OCI-LY7 (cell line): ENCODE data around the gene ARMC9. TPM values are rescaled to one million over a fixed set of nuclear protein-coding genes. Genes with fewer than 3 reads are reported as not detected.

Experiments used
- BruUV-seq: library from RNA; stranded (reverse); fragments of 400-500 nt; replicated peaks from 2 replicates; lab custom pipeline; 2021; lab: Mats Ljungman, UMichigan
- CTCF ChIA-PET: fragments of 300-600 bp; sonication (Branson Sonifier 250); formaldehyde crosslinking; loops from one replicate; lab custom pipeline; 2022; ENCODE audit warnings: antibody characterized with exemption; ENCODE audit not compliant: unreplicated experiment; lab: Charles Lee
- POLR2A ChIA-PET: fragments of 300-600 bp; sonication (Branson Sonifier 250); formaldehyde crosslinking; loops from one replicate; lab custom pipeline; 2022; ENCODE audit warnings: antibody characterized with exemption; lab: Charles Lee
- DNase-seq: peaks from one replicate; pipeline ENCODE4 v3.0.0-alpha.2; 2015; ENCODE audit warnings: low spot score
- H2AFZ ChIP-seq: fragments of 200-600 bp; sonication (generic), shearing (Covaris generic); 2 replicates; pipeline ENCODE4 v1.6.1; 2014; ENCODE audit warnings: mild to moderate bottlenecking, antibody characterized with exemption, low read length, moderate library complexity
- H3K27ac ChIP-seq: fragments of 200-600 bp; sonication (generic); 2 replicates; pipeline ENCODE4 v1.5.1; 2014; ENCODE audit warnings: mixed run types, low read depth, mild to moderate bottlenecking, moderate library complexity, low read length, inconsistent platforms; ENCODE audit not compliant: poor library complexity, severe bottlenecking
- H3K36me3 ChIP-seq: fragments of 200-600 bp; sonication (generic); 2 replicates; pipeline ENCODE4 v1.6.1; 2014; ENCODE audit warnings: mild to moderate bottlenecking, antibody characterized with exemption, low read length, moderate library complexity, mixed read lengths; ENCODE audit not compliant: insufficient read depth
- H3K4me1 ChIP-seq: fragments of 200-600 bp; sonication (generic); 2 replicates; pipeline ENCODE4 v1.5.1; 2014; ENCODE audit warnings: mild to moderate bottlenecking, low read length; ENCODE audit not compliant: insufficient read depth, poor library complexity, severe bottlenecking
- H3K4me2 ChIP-seq: fragments of 200-600 bp; sonication (generic); 2 replicates; pipeline ENCODE4 v1.6.1; 2014; ENCODE audit warnings: mild to moderate bottlenecking, low read length
- H3K4me3 ChIP-seq: fragments of 200-600 bp; sonication (generic); 2 replicates; pipeline ENCODE4 v1.5.1; 2014; ENCODE audit warnings: mild to moderate bottlenecking, low read depth, low read length; ENCODE audit not compliant: poor library complexity, severe bottlenecking
- H3K79me2 ChIP-seq: fragments of 200-600 bp; sonication (generic); 2 replicates; pipeline ENCODE4 v1.6.1; 2016; ENCODE audit warnings: low read depth, mild to moderate bottlenecking, low read length, moderate library complexity, mixed read lengths; ENCODE audit not compliant: insufficient read depth
- H3K9me2 ChIP-seq: fragments of 200-600 bp; sonication (generic); 2 replicates; pipeline ENCODE4 v1.6.1; 2016; ENCODE audit warnings: mild to moderate bottlenecking, low read length, mixed read lengths; ENCODE audit not compliant: insufficient read depth
- H3K9me3 ChIP-seq: fragments of 200-600 bp; sonication (generic); 2 replicates; pipeline ENCODE4 v1.6.1; 2014; ENCODE audit warnings: mild to moderate bottlenecking, mixed run types, low read length, mixed read lengths
- H4K20me1 ChIP-seq: fragments of 200-600 bp; sonication (generic); 2 replicates; pipeline ENCODE4 v1.6.1; 2014; ENCODE audit warnings: mild to moderate bottlenecking, antibody characterized with exemption, low read length, moderate library complexity, mixed read lengths; ENCODE audit not compliant: insufficient read depth
- CTCF ChIP-seq: fragments of 200-600 bp; sonication (generic); conservative IDR thresholded peaks from 2 replicates; pipeline ENCODE4 v1.5.1; 2014; ENCODE audit warnings: mild to moderate bottlenecking, antibody characterized with exemption, low read length, moderate library complexity, mixed read lengths
- EZH2phosphoT487 ChIP-seq: fragments of 200-600 bp; sonication (generic); IDR thresholded peaks from 2 replicates; pipeline ENCODE4 v1.6.1; 2018; ENCODE audit warnings: low read depth, borderline replicate concordance, mild to moderate bottlenecking, mixed run types, antibody characterized with exemption, low read length, moderate library complexity, mixed read lengths
- intact Hi-C: fragments of 100-400 bp; cut with micrococcal nuclease; formaldehyde crosslinking; loops from one replicate; pipeline ENCODE4 v1.10.0; 2022; ENCODE audit not compliant: unreplicated experiment
- total RNA-seq, 2 experiments: library from RNA; depleted of rRNA in 1 of 2; stranded (reverse); fragments of >200 nt in 1 of 2; shearing (Covaris generic) in 1 of 2; gene quantifications; 2 replicates each; pipeline ENCODE4 v1.2.3, GENCODE V29; 2014 to 2022

Gene ARMC9
- total RNA-seq, 2 experiments from 2014 or later = 6.6 to 12.2 TPM

- no TSS peak for BruUV-seq
- Histone ChIP-seq H3K79me2 (no peaks in the 10 kb centered on the region), H3K36me3 (no peaks in the 10 kb centered on the region), H4K20me1 (no peaks in the 10 kb centered on the region), H3K4me2 (no peak overlapping the region), H3K4me1 (no peaks in the 10 kb centered on the region), H3K4me3 (no peak overlapping the region), H3K27ac (no peak overlapping the region), H3K9me3 (no peaks in the 10 kb centered on the region), H2AFZ (no peak overlapping the region), H3K9me2 (no peaks in the 10 kb centered on the region)
- TF ChIP-seq EZH2phosphoT487 = no peak
- CTCF ChIA-PET = no interaction called here
- DNase-seq = no peak
- POLR2A ChIA-PET = no interaction called here
- intact Hi-C loops = no loop called here
These were observed 145.6 kb downstream of the ARMC9 start for GRCh38 chr2:231343988-231344387.

- Histone ChIP-seq H4K20me1 (no peaks in the 10 kb centered on the region), H3K4me3 (no peak overlapping the region), H3K27ac (no peak overlapping the region), H3K4me1 (no peaks in the 10 kb centered on the region), H3K9me3 (no peaks in the 10 kb centered on the region), H3K79me2 (no peaks in the 10 kb centered on the region), H3K36me3 (no peaks in the 10 kb centered on the region), H3K4me2 (no peak overlapping the region), H3K9me2 (no peaks in the 10 kb centered on the region), H2AFZ (no peak overlapping the region)
- CTCF ChIA-PET = no interaction called here
- TF ChIP-seq CTCF (no peak), EZH2phosphoT487 (no peak)
- no peak for DNase-seq
- POLR2A ChIA-PET = interaction anchor here (1.6 kb wide), 1 partner anchor 17 kb away, joined by 3 read pairs; no protein-coding TSS in a partner anchor
- intact Hi-C loops = no loop called here
- BruUV-seq = no TSS peak
These were observed 146.4 kb downstream of the ARMC9 start for GRCh38 chr2:231344851-231345250.

GRCh38 chr2:231347081-231347480 lies 148.7 kb downstream of the ARMC9 start:
- intact Hi-C loops = no loop called here
- no peaks in the 10 kb centered on the region for H3K9me3 ChIP-seq

More at GRCh38 chr2:231347081-231347480, 148.7 kb downstream of the ARMC9 start:
- Histone ChIP-seq H4K20me1 (no peaks in the 10 kb centered on the region), H2AFZ (no peak overlapping the region), H3K4me3 (no peak overlapping the region), H3K27ac (no peak overlapping the region), H3K9me2 (no peaks in the 10 kb centered on the region), H3K4me2 (no peak overlapping the region), H3K79me2 (no peaks in the 10 kb centered on the region), H3K36me3 (no peaks in the 10 kb centered on the region), H3K4me1 (no peaks in the 10 kb centered on the region)
- ChIA-PET CTCF (no interaction called here), POLR2A (interaction anchor here (0.7 to 1.2 kb wide), 2 partner anchors 8 to 34 kb away, joined by 3 to 5 read pairs; no protein-coding TSS in a partner anchor)
- no TSS peak for BruUV-seq
- no peak for TF ChIP-seq EZH2phosphoT487
- no peak for TF ChIP-seq CTCF
- DNase-seq = no peak
